ENCODE data around the gene UBR2. TPM values are rescaled to one million over a fixed set of nuclear protein-coding genes. Genes with fewer than 3 reads are reported as not detected.
A peak's percentile ranks its signal among the peaks of the same experiment; 100 is the strongest.

UBR2 gene
- total RNA-seq, result 26.7 TPM
- long read RNA-seq, partial matches to known transcripts, result 7 of 18 reads
- long read RNA-seq, other reads (novel, unspliced or antisense), result 11 of 18 reads

GRCh38 chr6:42563697-42564505, at the start of gene UBR2:
TSS of gene UBR2 (plus strand) at chr6:42564029. CDS start at chr6:42564320, 291 bp downstream.
- DNase-seq (ENCODE audit: low spot score), result peak; percentile 94

DNA sequence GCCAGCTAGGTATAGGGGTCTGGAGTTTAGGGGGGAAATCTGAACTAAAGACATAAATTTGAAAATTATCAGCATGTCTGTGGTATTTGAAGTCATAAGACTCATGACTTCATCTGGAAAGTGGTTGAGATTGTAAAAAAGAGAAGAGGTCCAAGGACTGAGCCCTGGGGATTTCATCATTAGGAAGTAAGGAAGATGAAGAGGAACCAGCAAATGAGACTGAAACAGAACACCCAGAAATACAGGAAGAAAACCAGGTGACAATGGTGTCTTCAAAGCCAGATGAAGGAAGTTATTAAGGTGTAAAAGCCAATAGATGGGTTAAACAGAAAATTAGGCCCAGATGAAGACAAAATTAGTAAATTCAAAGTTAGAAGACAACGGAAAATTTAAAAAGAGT, 49.1 kb upstream of the UBR2 start:
- DNase-seq (ENCODE audit: low spot score), result no peak

- DNase-seq (ENCODE audit: low spot score), result no peak
Observed at GRCh38 chr6:42519779-42520178, 44.0 kb upstream of the UBR2 start.

DNA sequence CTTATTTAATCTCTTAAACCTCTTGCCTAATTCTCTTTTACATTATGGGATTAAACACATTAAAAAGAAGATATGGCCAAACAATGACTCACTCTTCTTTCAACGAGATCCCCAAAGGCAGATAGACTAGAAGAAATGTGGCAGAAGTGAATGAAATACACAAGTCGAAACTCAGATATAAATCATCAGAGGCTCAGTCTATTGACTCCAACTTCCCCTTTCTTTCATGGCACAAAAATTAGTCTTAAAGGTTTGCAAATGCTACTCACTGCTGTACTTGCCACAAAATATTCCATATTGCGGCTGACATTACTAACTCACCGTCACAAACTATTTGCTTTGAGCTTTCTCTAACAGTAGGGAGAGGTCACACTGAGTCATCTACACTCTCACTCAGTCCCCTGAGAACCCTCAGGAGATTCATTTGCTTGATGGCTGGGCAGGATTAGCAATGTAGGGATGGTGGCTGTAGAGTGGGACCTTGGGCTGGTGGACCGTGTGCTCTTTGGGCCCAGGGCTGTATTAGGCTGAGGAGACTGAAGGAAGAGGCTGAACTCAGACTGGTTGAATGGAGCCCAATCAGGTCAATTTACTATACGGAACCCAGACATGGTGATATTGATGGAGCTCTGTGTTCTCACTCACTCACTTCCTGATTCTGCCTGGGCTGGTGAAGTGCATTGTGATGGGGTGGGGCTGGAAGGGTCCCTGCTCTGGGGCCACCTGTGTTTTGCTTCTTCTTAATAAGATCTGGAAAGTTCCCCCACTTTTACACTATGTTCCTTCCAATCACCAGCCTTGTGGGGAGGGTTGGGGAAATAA, 42.8 kb upstream of the UBR2 start:
- no peak for DNase-seq (ENCODE audit: low spot score)

- DNase-seq (ENCODE audit: low spot score), result no peak
Observed at GRCh38 chr6:42522036-42522435, 41.8 kb upstream of the UBR2 start.

DNA sequence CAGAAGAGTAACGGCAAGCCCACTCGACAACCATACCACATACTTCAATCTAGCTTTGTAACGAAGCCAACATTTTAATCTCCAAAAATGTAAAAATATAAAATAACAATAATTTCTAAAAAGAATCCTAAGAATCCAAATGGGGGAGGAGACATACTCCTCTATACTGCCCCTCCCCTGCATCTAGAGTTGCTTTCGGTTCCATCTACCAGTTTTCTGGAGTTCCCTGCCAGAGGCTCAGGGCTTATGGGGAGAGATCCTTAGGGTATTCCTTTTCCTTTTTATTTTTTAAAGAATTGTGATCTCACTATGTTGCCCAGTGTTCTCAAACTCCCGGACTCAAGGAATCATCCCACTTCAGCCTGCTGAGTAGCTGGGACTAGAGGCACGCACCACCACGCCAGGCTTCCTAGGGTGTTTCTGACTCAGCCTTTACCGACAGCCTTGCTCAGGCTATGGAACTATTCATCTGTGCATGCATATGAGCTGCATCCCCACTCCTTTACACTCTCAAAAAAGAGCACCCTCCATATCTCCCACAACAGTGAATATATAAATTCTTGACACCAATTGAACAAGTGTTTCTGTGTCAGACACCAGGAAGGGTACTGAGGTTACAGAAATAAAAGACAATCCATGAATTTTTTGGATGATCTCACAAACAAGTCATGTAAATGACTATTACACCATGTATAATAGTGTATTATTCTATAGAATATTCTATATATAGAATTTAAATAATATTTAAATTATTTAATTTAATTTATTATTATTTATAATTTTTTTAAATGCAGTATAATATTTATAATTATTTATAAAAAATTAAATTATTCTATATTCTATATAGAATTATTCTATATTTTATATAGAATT, 40.7 kb upstream of the UBR2 start:
- DNase-seq (ENCODE audit: low spot score), result no peak

GRCh38 chr6:42525206-42525605, 38.6 kb upstream of the UBR2 start:
- no peak for DNase-seq (ENCODE audit: low spot score)

DNA sequence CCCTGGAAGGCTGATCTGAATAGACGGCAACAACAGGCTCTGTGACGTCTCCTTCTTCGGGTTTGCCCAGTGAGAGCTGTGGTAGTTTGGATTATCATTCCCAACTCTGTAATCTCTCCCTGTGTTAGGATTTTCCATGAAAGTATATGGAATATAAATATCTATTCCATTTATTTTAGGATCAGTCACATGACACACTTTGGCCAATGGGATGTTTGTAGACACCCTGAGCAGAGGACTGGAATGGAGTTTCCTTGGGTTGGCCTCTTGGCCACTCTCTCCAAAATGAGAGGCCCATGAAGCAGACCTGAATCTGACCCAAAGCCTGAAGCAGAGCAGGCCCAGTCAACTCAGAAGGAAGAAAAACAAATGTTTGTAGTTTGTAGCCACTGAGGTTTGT, 37.2 kb upstream of the UBR2 start:
- no peak for DNase-seq (ENCODE audit: low spot score)

DNA sequence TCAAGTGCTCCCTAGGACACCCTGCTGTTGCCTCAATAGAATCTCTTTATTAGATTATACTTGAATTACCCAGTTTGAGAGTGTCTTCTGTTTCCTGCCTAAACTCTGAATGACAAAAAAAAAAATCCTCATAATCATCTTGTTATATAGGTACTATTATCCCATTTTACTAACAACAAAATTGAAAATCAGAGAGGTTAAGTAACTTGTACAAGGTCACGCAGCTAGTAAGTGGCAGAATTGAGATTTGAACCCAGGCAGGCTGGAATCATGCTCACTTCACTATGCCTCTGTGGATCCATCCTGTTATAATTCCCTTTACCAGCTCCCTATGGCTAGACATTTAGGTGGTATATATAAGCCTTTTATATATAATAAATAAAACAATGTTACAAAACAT, 36.6 kb upstream of the UBR2 start:
- no peak for DNase-seq (ENCODE audit: low spot score)

DNA sequence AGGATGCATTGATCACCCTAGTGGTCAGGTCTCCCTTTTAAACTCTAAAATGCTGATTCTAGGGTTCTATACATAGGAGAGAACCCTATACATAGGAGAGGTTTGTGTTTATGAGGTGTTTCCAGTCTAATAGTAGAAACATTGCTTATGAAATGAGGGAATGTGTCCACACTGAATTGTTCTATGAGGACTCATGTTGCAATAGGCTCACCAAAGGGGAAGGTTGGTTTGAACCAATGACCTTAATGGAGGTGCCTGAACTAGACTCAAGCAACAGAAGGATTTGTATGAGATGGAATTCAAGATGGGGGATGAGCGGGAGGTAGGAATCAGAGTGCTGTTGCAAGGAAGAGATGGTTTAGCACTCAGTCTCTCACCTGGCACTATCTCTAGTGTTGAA, 33.5 kb upstream of the UBR2 start:
- no peak for DNase-seq (ENCODE audit: low spot score)

- no peak for DNase-seq (ENCODE audit: low spot score)
Observed at GRCh38 chr6:42530751-42531150, 33.1 kb upstream of the UBR2 start.

DNA sequence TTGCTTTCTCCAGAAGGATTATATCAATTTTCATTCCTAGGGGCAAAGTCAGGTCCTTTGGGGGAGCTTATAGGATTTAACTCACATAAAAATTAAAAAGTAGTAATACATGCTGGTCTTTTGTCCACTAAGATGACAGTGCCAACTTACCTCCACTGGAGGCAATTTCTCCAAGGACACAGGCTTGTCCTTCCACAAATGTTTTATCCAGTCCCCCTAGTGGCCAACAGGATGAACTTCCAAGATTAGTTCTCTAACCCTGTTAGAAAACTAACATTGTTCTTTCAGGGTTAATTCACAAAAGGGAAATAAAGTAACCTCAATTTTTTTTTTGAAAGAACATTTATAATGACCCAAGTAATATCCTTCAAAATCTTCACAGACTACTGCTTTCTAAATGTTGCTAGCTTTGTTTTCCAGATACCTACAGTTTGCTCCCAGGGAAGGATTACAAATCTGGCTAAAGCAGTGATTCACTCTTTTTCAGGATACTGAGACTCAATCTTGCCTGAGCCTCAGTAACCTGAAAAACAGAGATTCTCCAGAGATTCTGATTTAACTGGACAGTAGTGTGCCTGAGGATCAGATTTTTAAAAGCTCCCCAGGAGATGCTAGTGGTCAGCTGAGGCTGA, 31.7 kb upstream of the UBR2 start:
- no peak for DNase-seq (ENCODE audit: low spot score)

DNA sequence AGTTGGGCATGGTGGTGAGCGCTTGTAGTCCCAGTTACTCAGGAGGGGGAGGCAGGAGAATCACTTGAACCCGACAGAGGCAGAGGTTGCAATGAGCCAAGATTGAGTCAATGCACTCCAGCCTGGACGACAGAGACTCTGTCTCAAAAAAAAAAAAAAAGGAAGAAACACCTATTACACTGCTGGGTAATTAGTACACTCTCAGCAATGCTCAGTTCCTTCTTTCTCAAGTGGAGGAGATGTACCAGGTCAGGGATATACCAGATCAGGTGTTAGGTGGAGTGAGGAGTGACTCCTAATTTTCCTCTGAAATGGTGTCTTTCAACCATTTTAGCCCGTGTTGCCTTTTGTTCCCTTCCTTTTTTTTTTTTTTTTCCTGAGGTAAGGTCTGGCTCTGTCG, 30.0 kb upstream of the UBR2 start:
- no peak for DNase-seq (ENCODE audit: low spot score)

GRCh38 chr6:42537536-42537935, 26.3 kb upstream of the UBR2 start:
- DNase-seq (ENCODE audit: low spot score), result no peak

DNA sequence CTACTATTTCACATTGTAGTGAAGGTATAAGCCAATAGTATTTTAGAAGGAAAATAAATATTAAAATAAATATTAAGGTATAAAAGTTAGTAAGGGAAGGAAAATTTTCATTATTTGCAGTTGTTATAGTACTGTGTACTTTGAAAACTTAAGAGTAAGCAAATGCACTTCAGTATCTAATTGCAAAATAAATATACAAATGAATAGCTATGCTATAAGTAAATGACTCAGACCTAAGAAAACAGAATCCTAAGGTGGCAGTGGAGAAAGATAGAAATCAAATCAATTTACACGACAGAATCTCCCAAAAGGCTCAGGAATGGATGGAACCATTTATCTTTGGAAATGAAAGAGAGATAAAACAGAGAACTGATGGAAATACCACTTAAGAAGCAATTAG, 24.7 kb upstream of the UBR2 start:
- no peak for DNase-seq (ENCODE audit: low spot score)

GRCh38 chr6:42545226-42545773, 18.5 kb upstream of the UBR2 start:
- no peak for DNase-seq (ENCODE audit: low spot score)

GRCh38 chr6:42547407-42548329, 16.2 kb upstream of the UBR2 start:
- DNase-seq (ENCODE audit: low spot score), result peak; percentile 96

- DNase-seq (ENCODE audit: low spot score), result no peak
Observed at GRCh38 chr6:42550277-42550676, 13.6 kb upstream of the UBR2 start.

- no peak for DNase-seq (ENCODE audit: low spot score)
Observed at GRCh38 chr6:42551217-42551616, 12.6 kb upstream of the UBR2 start.

GRCh38 chr6:42552380-42552779, 11.4 kb upstream of the UBR2 start:
- DNase-seq (ENCODE audit: low spot score), result no peak

All from mesenteric fat pad (tissue), 1 donor.